Stimulated activated naive CD4-positive, alpha-beta T cell (primary cell): ENCODE measurements around the gene SLC9A9.

ENCODE experiments used
- DNase-seq, 6 experiments: peaks; one replicate each; lab custom pipeline; 2025; lab: John Stamatoyannopoulos, UW

The SLC9A9 gene

GRCh38 chr3:143693506-143693905 lies 154.8 kb downstream of the SLC9A9 start:
- no peak for DNase-seq

GRCh38 chr3:143686638-143687197 lies 161.6 kb downstream of the SLC9A9 start:
- DNase-seq = no peak

GRCh38 chr3:143685491-143685890 lies 162.8 kb downstream of the SLC9A9 start:
- DNase-seq = no peak

DNA sequence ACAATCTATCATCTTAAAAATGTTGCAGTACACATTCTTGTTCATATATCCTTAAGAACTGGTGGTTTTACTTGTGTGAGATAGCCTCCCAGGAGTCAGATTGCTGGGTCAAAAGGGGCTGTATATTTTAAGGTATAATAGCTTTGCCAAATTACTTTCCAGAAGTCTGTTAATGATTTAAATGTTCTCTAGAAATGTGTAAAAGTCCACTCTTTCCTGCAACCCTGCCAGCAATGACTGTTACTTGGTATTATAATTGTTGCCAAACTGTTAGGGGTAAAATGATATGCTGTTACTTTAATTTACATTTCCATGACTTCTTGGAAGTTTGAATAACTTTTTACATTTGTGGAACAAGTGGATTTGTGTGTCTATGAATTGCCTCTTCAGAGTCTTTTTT lies 170.8 kb downstream of the SLC9A9 start:
- no peak for DNase-seq

DNA sequence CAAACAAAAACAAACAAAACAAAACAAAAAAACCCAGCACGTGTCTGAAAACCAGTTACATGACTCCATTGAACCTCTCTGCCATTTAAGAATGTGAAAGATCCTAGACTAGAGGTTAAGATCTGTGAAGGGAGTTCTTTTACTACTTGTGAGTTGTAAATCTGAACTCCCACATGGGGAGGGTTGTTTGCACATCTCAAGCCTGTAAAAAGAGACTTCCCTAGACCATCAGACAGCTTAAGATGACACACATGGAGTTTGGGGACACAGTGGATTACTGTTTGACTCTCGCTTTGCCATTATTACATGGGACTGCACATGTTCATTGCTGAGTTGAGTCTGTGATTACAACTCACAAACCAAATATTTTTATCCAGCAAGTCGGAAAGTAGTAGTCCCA lies 171.5 kb downstream of the SLC9A9 start:
- no peak for DNase-seq

DNA sequence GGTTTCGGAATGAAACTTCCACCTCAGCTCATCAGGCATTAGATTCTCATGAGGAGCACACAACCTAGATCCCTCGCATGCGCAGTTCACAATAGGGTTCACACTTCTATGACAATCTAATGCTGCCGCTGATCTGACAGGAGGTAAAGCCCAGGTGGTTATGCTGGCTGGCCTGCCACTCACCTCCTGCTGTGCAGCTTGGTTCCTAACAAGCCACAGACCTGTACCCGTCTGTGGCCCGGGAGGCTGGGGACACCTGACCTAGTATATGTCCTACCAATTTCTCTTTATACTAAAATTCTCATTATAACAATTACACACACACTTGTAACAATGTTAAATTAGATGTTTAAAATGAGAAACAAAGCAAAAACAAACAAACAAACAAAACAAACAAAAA lies 172.2 kb downstream of the SLC9A9 start:
- no peak for DNase-seq

DNA sequence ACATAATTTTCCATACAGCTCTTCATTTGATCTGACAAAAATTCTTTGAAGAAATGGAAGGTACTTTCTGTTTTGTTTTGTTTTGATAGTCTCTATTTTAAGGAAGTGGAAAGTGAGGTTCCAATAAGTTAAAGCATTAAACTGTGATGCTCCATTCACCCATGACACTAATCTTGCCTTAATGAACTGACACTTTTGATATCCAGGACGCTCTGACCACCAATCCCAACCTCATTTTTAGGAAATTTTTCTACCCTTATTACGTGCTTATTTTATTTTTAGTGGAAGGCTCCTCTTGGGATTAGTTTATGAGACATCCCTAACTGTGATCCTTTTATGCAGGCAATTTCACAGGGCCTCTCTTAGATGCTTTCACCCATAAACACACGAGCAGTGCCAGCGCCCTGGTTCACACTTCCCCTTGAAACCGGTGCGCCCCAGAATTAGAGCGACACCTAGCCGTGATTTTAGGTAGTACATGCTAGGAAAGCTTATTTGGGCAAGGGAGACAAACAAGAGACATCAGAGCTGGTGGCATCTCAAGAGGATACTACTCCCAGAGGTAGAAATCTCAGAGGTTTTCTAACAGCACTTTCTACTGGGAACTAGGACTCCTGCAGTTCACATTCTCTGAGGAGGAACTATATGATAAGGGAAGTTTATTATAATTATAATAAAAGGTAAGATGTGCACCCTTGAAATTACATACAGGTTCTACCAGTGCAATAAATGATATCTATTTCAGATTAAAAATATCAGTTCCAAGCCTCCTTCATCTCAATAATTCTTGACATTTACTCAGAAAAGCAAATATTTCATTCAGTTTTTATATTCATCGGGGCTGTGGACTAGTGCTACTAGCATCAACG lies 173.9 kb downstream of the SLC9A9 start:
- DNase-seq = peak; percentile 5 to 85 (median 58)

GRCh38 chr3:143672396-143673165 lies 175.7 kb downstream of the SLC9A9 start:
- DNase-seq = no peak

GRCh38 chr3:143671626-143672025 lies 176.6 kb downstream of the SLC9A9 start:
- DNase-seq = no peak

DNA sequence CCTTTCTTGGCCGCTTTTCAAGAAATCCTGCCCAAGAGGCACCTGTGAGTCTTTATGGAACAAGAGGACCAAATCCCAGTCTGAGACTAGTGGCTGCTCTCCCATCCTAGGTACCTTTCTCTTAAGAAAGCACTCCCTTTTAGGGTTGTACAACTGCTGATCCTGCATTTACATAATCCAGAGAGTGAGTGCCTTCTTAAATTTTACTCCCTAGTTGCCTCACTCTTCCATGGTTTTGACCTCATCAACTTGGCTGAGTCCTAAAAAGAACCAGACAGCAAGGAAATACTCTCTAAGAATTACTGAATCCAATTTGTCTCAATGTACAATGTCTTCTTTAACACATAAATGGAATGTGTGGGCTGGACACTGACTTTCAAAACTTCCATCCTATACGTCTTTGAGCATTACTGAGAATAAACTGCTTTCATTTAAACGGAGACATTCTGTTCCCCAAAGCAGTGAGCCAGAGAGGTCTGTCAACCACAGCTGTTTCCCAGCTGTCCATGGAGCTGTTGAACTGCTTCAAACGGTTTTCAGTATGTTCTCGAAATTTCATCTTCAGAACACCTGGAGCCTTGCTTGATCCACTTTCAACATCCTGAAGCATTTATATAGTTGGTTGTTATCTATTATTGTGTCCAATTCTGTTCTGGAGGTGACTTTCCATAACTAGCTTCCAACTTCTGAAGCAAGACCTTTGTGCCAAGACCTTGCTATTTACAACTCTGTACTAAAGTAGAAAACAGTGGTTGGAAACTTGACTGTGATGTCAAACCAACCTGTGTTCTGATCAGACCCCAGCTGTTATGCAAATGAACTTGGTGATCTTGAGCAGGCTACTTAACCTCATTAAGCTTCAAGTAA lies 179.1 kb downstream of the SLC9A9 start:
- DNase-seq = no peak

GRCh38 chr3:143668385-143668784 lies 179.9 kb downstream of the SLC9A9 start:
- DNase-seq = no peak

DNA sequence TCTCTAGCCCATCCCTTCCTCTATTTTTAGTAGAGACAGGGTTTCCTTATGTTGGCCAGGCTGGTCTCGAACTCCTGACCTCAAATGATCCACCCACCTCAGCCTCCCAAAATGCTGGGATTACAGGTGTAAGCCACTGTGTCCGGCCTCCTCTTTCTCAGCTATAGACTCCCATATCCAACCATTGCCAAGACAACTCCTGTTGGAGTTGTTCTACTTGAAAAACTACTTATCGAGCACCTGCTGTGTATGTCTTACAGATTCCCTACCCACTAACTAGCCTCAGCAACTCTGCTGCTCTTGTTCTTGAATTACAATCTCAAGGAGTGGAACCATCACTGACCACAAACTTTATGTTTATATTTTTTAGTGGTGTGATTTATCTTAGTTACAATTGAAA lies 186.6 kb downstream of the SLC9A9 start:
- no peak for DNase-seq

DNA sequence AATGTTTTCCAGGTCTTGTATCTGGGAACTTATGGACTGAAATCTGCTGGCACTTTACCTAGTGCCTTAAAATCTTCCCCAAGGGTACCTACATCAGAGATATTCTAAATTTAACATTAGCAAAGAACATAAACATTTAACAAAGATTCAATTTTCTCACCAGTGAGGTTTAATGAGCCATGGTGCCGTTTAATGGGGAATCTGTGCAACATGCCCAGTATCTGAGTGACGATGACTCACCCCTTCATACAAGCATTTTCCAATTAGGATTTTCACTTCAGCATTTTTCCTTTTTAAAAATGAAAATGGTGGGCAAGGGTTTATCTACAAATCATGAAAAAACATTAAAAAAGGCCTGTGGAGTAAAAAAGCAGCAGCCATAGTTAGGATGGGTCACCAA lies 189.4 kb downstream of the SLC9A9 start:
- no peak for DNase-seq

DNA sequence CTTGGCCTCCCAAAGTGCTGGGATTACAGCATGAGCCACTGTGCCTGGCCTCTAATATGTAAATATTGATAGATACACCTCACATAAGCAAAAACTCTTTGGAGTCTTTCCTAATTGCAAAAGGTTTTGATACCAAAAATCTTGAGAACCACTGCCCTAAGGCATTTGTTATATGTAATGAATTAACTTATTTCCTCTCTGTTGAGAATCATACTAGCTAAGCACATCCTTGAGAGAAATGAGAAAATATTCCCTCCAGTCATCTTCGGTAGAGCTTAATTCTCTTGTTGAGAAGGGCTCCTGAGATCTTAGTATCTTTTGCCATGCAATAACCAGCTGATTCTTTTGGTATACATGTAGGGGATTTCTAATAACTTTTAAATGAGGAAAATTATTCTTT lies 190.2 kb downstream of the SLC9A9 start:
- DNase-seq = no peak

- DNase-seq = no peak
Observed at GRCh38 chr3:143657391-143657790, 190.9 kb downstream of the SLC9A9 start.

DNA sequence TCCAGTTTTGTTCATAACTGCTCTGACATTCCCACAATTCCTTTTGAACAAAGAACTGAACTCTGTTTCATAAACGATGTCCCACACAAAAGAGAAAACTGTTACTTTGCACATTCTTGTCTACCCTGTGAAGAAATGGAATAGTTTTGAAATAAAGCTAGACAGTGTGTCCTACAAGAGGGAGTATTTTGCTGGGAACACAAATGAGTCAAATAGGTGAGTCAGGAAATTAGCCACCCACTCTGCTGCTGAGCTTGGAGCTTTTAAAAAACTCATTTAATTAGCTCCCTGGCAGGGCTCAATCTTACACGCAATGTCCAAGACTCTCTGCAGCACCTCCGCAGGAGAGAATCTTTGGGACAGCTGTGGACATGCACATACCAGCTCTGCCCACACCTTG lies 193.4 kb downstream of the SLC9A9 start:
- DNase-seq = no peak

DNA sequence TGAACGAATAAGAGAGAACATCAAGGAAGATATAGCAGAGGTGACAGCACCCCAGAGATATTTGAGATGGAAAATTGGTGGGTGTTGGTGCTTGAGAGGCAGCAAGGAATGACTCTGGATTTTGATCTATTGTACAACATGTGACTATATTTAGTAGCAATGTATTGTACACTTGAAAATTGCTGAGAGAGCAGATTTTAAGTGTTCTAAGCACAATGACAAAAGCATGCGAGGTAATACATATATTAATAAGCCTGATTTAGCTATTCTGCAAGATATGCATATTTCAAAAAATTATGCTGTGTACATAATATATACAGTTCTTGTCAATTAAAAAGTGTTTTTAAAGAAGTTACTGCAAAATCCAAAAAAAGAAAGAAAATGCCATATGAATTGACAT lies 194.3 kb downstream of the SLC9A9 start:
- DNase-seq = no peak

DNA sequence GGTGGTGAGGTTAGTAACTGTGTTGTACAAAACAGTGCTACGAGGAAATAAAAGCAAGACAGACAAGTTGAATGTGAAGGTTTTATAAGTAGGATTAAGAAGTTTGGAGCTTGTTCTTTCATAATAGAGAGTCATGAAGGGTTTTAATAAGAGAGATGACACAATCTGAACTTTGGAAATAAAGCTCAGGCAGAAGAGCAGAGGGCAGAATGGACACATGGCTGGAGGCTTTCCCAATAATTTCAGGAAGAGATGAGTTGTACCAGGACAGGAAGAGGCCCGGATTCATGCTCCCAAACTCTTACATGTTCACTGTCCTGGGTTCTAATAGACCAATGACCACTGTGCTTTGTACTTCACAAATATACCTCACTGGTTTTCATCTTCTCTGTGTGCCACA lies 194.8 kb downstream of the SLC9A9 start:
- no peak for DNase-seq

GRCh38 chr3:143652118-143652517 lies 196.2 kb downstream of the SLC9A9 start:
- DNase-seq = no peak

DNA sequence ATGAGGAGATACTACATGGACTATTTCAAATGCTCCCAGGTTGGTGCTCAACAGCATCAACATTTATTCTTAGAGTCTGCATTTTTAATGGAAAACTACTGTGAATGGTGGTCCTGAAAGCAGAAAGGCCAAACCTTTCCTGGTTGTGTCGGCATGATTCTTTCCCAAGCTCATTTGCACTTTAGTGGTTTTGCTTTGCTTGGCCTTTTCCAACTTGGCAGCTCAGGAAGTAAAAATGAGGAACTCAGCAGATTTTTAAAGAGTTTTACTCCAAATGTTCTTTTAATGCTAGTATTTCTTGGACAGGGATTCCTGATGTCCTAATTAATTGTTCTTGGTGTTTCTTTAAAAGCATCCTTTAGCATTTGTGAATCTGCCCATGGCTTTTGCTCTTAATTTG lies 197.4 kb downstream of the SLC9A9 start:
- no peak for DNase-seq

GRCh38 chr3:143650120-143650519 lies 198.1 kb downstream of the SLC9A9 start:
- DNase-seq = no peak

- DNase-seq = no peak
Observed at GRCh38 chr3:143648708-143649107, 199.6 kb downstream of the SLC9A9 start.
